Gastroesophageal sphincter (tissue), 4 donors: ENCODE data around the gene ERFL. TPM values are rescaled to one million over a fixed set of nuclear protein-coding genes. Genes with fewer than 3 reads are reported as not detected.
A peak's percentile ranks its signal among the peaks of the same experiment; 100 is the strongest.

Source experiments
- ATAC-seq: fragments of 150-250 bp; one replicate; pipeline ENCODE4 v1.9.1; 2016; ENCODE audit warnings: mild to moderate bottlenecking, moderate library complexity
- H3K27ac ChIP-seq, 4 donors: fragments of 200-600 bp; sonication (generic) in 3 of 4; 1 replicate in 3 of 4; 2 replicates in 1 of 4; pipeline ENCODE4 v1.5.1; 2016 to 2019
- H3K27me3 ChIP-seq: fragments of 200-600 bp; sonication (generic); one replicate; pipeline ENCODE4 v1.5.1; 2019
- H3K36me3 ChIP-seq, 2 donors: fragments of 200-600 bp; sonication (generic); one replicate each; pipeline ENCODE4 v1.5.1; 2019; ENCODE audit warnings: control low read depth in 1 of 2
- H3K4me1 ChIP-seq, 3 donors: fragments of 200-600 bp; sonication (generic); 1 replicate in 2 of 3; 2 replicates in 1 of 3; pipeline ENCODE4 v1.5.1; 2016 to 2019; ENCODE audit warnings: control low read depth in 2 of 3
- H3K4me3 ChIP-seq, 2 donors: fragments of 200-600 bp; sonication (generic); one replicate each; pipeline ENCODE4 v1.5.1; 2019; ENCODE audit warnings: mild to moderate bottlenecking in 1 of 2, moderate library complexity in 1 of 2
- H3K9me3 ChIP-seq, 3 donors: fragments of 200-600 bp; sonication (generic); one replicate each; pipeline ENCODE4 v1.5.1; 2017 to 2019; ENCODE audit warnings: control low read depth in 2 of 3
- EP300 ChIP-seq: sonication (generic); formaldehyde crosslinking; IDR thresholded peaks from one replicate; pipeline ENCODE4 v1.6.1; 2017; ENCODE audit warnings: antibody characterized with exemption, mild to moderate bottlenecking
- POLR2A ChIP-seq, 2 donors: fragments of 450-650 bp; IDR thresholded peaks; one replicate each; pipeline ENCODE4 v1.6.1; 2017; ENCODE audit warnings: antibody characterized with exemption in 2 of 2, mild to moderate bottlenecking in 2 of 2, moderate library complexity in 1 of 2
- POLR2AphosphoS5 ChIP-seq: sonication (generic); formaldehyde crosslinking; IDR thresholded peaks from one replicate; pipeline ENCODE4 v1.6.1; 2017; ENCODE audit warnings: antibody characterized with exemption
- WGBS, 2 donors: methylation state at CpG; one replicate each; pipeline ENCODE4 v1.1.5; 2018; ENCODE audit warnings: low coverage in 1 of 2; 5-methylcytosine and 5-hydroxymethylcytosine counted together
- total RNA-seq, 4 donors: library from RNA; depleted of rRNA; stranded (reverse); fragments of >200 nt; gene quantifications; one replicate each; pipeline ENCODE4 v1.1.0, GENCODE V29; 2016
- TF ChIP-seq, protein P1 (sequence below), 4 experiments: fragments of 200-600 bp in 2 of 4; fragments of 450-650 bp in 2 of 4; sonication (generic) in 1 of 4; IDR thresholded peaks; one replicate each; pipeline ENCODE4 v1.5.1; 2017 to 2019; ENCODE audit warnings: antibody characterized with exemption in 4 of 4, mild to moderate bottlenecking in 2 of 4, moderate library complexity in 2 of 4

ERFL gene
- total RNA-seq, 4 donors from 2014 or later, result not detected

DNA sequence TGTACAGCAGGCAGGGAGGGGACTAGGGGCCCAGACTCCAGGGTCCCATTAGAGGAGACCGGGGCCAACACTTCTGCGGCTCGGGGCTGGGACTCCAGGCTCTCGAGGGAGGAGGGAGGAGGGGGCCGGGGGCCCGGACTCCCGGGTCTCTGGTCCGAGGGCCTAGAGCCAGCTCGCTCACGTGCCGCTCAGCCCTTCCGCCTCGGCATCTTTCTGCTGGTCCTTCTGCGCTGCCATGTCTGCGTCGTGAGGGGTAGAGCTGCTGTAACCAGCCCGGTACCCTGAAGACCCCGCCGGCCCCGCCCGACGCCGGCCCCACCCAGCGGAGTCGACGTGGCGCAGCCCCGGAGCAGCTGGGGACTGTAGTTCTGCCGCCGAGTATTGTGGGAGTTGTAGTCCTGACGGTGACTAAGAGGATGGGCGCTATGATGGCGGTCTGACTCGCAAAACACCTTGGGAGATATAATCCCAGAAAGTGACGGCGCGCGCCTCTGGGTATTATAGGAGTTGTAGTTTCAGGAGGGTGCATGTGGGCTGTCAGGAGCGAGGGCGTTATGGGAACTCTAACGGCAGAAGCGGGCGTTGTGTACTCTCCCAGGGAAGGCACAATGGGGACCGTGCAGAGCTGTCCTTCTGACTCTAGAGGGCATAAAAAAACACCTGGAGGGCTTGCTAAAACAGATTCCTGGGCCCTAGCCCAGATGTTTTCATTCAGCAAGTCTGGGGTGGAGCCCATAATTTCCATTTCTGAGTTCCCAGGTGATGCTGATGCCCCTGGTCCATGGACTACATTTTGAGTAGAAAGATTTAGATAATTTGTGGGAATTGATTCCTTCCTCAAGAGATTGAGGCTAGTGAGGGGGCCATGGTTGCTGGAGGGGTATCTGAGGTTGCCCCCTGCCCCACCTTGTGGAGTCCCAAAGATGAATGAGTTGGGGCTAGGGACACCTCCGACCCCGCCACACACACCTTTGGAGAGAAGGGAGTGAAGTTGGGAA is 31.1 kb upstream of the ERFL start, which contains the start of gene RABAC1:
RABAC1 (minus strand) TSS at position 266 of the 998 bp plus-strand sequence; CDS start at position 237, 29 bp downstream.
- Histone ChIP-seq H3K4me3 (peak within 1 kb of the TSS; percentile 58 to 96), H3K9me3 (no peaks in the 10 kb centered on the region), H3K27me3 (no peaks in the 10 kb centered on the region), H3K36me3 (peaks cover 0 to 30% of the 10 kb centered on the region in 2 donors), H3K27ac (peak within 1 kb of the TSS; percentile 74 to 90 (median 88)), H3K4me1 (peaks cover 0 to 24% (median 13%) of the 10 kb centered on the region in 3 donors)
- peak; percentile 95 for ATAC-seq
- TF ChIP-seq EP300, result no peak
- TF ChIP-seq, protein P1, sequence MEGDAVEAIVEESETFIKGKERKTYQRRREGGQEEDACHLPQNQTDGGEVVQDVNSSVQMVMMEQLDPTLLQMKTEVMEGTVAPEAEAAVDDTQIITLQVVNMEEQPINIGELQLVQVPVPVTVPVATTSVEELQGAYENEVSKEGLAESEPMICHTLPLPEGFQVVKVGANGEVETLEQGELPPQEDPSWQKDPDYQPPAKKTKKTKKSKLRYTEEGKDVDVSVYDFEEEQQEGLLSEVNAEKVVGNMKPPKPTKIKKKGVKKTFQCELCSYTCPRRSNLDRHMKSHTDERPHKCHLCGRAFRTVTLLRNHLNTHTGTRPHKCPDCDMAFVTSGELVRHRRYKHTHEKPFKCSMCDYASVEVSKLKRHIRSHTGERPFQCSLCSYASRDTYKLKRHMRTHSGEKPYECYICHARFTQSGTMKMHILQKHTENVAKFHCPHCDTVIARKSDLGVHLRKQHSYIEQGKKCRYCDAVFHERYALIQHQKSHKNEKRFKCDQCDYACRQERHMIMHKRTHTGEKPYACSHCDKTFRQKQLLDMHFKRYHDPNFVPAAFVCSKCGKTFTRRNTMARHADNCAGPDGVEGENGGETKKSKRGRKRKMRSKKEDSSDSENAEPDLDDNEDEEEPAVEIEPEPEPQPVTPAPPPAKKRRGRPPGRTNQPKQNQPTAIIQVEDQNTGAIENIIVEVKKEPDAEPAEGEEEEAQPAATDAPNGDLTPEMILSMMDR (IDR thresholded peaks at IDR 0.05), result no peak
- TF ChIP-seq POLR2AphosphoS5, result peak; percentile 59
- TF ChIP-seq POLR2A (IDR thresholded peaks at IDR 0.05), result peak; percentile 26 to 45
- 29 to 90% methylated on average over 2 to 7 of the region's 46 CpGs for WGBS, 2 donors

DNA sequence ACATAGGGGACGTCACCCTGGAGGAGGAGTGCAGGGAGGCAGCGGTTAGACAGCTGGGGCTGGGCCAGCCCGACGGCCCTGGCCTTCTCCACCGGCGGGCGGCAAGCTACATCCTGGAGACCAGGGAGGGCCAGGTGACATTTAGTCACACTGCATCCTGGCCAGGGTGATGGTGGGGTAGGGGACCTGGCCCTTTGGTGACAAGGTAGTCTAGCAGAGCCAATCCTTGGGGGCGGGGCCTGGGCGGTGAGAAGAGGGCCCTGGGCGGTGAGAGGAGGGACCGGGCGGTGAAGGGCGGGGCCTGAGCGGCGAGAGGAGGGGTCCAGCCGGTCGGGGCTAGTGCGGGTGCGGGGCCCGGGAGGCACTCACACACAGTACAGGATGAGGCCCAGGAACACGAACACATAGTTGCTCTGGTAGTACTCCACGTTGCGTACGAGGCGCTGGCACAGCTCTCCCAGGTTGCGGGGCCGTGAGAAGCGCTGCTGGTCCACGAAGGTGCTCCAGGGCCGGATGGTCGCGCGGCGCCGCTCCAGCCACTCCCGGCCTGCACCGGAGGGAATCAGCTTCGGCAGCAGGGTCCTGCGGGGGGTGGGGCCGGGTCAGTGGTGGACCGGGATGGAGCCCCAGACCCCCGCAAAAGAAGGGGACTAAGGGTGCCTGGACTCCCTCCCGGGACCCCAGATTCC is 30.3 kb upstream of the ERFL start:
- Histone ChIP-seq H3K27ac (peak overlapping the region; percentile 74 to 90 (median 88)), H3K4me3 (peak overlapping the region; percentile 58 to 96), H3K27me3 (no peaks in the 10 kb centered on the region), H3K9me3 (no peaks in the 10 kb centered on the region), H3K36me3 (peaks cover 0 to 31% of the 10 kb centered on the region in 2 donors), H3K4me1 (peaks cover 0 to 24% (median 13%) of the 10 kb centered on the region in 3 donors)
- peak; percentile 77 for ATAC-seq
- WGBS, 2 donors, result 0 to 7% methylated on average over 2 to 6 of the region's 43 CpGs
- TF ChIP-seq, protein P1 (IDR thresholded peaks at IDR 0.05), result no peak
- TF ChIP-seq POLR2A (IDR thresholded peaks at IDR 0.05) (peak in 1 of 2 donors; percentile 40), POLR2AphosphoS5 (peak; percentile 16), EP300 (no peak)

DNA sequence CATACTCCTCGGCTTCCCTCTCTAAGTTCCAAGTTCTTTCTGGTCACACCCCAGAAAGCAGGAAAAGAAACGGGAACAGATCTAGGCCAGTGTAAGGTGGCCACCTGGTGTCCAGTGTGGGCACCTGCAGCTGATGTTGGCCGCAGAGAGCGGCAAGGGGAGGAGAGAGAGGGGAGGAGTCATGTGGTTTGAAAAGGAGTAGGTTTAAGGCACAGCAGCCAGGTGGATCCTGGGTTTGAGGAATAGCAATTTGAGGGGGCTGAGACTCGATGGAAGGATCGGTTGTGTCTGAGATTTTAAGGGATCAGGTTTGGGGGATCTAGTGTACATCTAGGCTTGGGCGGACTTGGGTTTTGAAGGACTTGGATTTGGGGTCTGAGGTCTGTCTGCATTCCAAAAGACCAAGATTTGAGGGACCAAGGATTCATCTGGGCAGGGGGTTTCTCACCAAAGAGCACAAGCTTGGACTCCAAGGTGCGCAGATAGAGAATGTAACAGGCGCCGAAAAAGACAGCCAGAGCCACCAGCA is 29.7 kb upstream of the ERFL start:
- peak; percentile 68 for ATAC-seq
- TF ChIP-seq POLR2AphosphoS5, result peak; percentile 18
- TF ChIP-seq EP300, result no peak
- TF ChIP-seq POLR2A (IDR thresholded peaks at IDR 0.05), result no peak
- TF ChIP-seq, protein P1 (IDR thresholded peaks at IDR 0.05), result peak in 3 of 4 experiments; percentile 70 to 82 (median 78)
- Histone ChIP-seq H3K36me3 (peaks cover 0 to 31% of the 10 kb centered on the region in 2 donors), H3K4me1 (peaks cover 0 to 24% (median 13%) of the 10 kb centered on the region in 3 donors), H3K27me3 (no peaks in the 10 kb centered on the region), H3K27ac (peak overlapping the region in 3 of 4 donors; percentile 88 to 90 (median 89)), H3K4me3 (peak overlapping the region; percentile 58 to 96), H3K9me3 (no peaks in the 10 kb centered on the region)
- 4 to 17% methylated on average over 3 to 9 of the region's 10 CpGs for whole genome bisulfite sequencing, 2 donors

- H3K4me1 ChIP-seq, result peaks cover 0 to 24% (median 13%) of the 10 kb centered on the region in 3 donors
- H3K9me3 ChIP-seq, result no peaks in the 10 kb centered on the region
- peak overlapping the region in 1 of 2 donors; percentile 96 for H3K4me3 ChIP-seq
- H3K36me3 ChIP-seq, result peaks cover 0 to 31% of the 10 kb centered on the region in 2 donors
- H3K27me3 ChIP-seq, result no peaks in the 10 kb centered on the region
- no peak for ATAC-seq
- TF ChIP-seq POLR2AphosphoS5 (no peak), EP300 (no peak)
- TF ChIP-seq, protein P1 (IDR thresholded peaks at IDR 0.05), result no peak
- 67 to 74% methylated on average over 2 to 9 of the region's 11 CpGs for WGBS, 2 donors
- H3K27ac ChIP-seq, result peak overlapping the region in 3 of 4 donors; percentile 88 to 90 (median 89)
Measured at GRCh38 chr19:41957161-41957837, 29.1 kb upstream of the ERFL start.
